Osteocyte (in vitro differentiated cells): Measurements from ENCODE around the gene AMDHD1. TPM values are rescaled to one million over a fixed set of nuclear protein-coding genes. Genes with fewer than 3 reads are reported as not detected.
"Not testable (repeated sequence)": the region's sequence is repeated elsewhere in the genome, so short reads cannot be mapped to it uniquely, and the experiment has no call there.

Source experiments
- DNase-seq: peaks from one replicate; pipeline ENCODE4 v3.0.0; 2021; ENCODE audit warnings: mixed read lengths; ENCODE audit not compliant: unreplicated experiment; ENCODE audit errors: extremely low spot score
- H3K27ac Mint-ChIP-seq: one replicate; pipeline ENCODE4 v1.8.0; 2021; ENCODE audit warnings: mild to moderate bottlenecking, mixed read lengths; ENCODE audit not compliant: unreplicated experiment
- H3K27me3 Mint-ChIP-seq: one replicate; pipeline ENCODE4 v1.8.0; 2021; ENCODE audit warnings: mixed read lengths; ENCODE audit not compliant: unreplicated experiment
- H3K36me3 Mint-ChIP-seq: one replicate; pipeline ENCODE4 v1.8.0; 2021; ENCODE audit warnings: mixed read lengths; ENCODE audit not compliant: unreplicated experiment
- H3K4me1 Mint-ChIP-seq: one replicate; pipeline ENCODE4 v1.8.0; 2021; ENCODE audit warnings: mixed read lengths; ENCODE audit not compliant: unreplicated experiment
- H3K4me3 Mint-ChIP-seq: one replicate; pipeline ENCODE4 v1.8.0; 2021; ENCODE audit warnings: mild to moderate bottlenecking, moderate library complexity, mixed read lengths; ENCODE audit not compliant: unreplicated experiment
- H3K9me3 Mint-ChIP-seq: one replicate; pipeline ENCODE4 v1.8.0; 2021; ENCODE audit warnings: mixed read lengths; ENCODE audit not compliant: unreplicated experiment
- CTCF ChIP-seq: fragments of 200-600 bp; sonication (generic); IDR thresholded peaks from 2 replicates; pipeline ENCODE4 v1.5.0; 2021; ENCODE audit warnings: antibody characterized with exemption, mild to moderate bottlenecking, moderate library complexity
- total RNA-seq: library from RNA; stranded (reverse); gene quantifications from 2 replicates; pipeline ENCODE4 v1.2.1, GENCODE V29; 2021

The AMDHD1 gene
- total RNA-seq, 1 donor from 2014 or later, result not detected

- Mint-ChIP-seq H3K36me3 (no peaks in the 10 kb centered on the region), H3K27ac (no peak overlapping the region), H3K4me3 (no peak overlapping the region), H3K27me3 (peaks cover 19% of the 10 kb centered on the region), H3K9me3 (no peaks in the 10 kb centered on the region), H3K4me1 (peaks cover 5% of the 10 kb centered on the region)
- peak; percentile 28 for TF ChIP-seq CTCF
- DNase-seq, result no peak
Measured at GRCh38 chr12:95963096-95963495, 20.0 kb downstream of the AMDHD1 start.

GRCh38 chr12:95966287-95966870 lies 23.2 kb downstream of the AMDHD1 start:
- peaks cover 5% of the 10 kb centered on the region for H3K4me1 Mint-ChIP-seq
- TF ChIP-seq CTCF, result no peak
- H3K9me3 Mint-ChIP-seq, result no peaks in the 10 kb centered on the region
- H3K4me3 Mint-ChIP-seq, result no peak overlapping the region
- peaks cover 12% of the 10 kb centered on the region for H3K27me3 Mint-ChIP-seq
- H3K27ac Mint-ChIP-seq, result no peak overlapping the region
- DNase-seq, result no peak
- H3K36me3 Mint-ChIP-seq, result no peaks in the 10 kb centered on the region

DNA sequence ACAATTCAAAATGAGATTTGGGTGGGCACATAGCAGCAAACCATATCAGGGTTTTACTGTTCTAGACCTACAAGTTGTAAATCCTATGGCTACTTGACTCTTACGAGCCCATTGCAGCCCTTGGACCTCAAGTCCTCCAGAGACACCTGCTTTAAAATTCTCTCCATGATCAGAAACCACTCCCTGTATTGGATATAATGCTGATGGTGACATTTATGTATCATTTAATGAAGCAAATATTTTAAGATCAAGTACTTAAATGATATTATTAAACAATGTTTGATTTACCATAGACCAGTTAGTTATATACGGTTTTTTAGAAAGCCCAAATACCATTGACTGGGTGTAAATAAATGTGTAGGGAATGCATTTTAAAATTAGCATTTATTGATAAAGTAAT lies 24.2 kb downstream of the AMDHD1 start:
- no peaks in the 10 kb centered on the region for H3K9me3 Mint-ChIP-seq
- peaks cover 6% of the 10 kb centered on the region for H3K27me3 Mint-ChIP-seq
- H3K4me1 Mint-ChIP-seq, result peaks cover 5% of the 10 kb centered on the region
- no peak overlapping the region for H3K4me3 Mint-ChIP-seq
- H3K27ac Mint-ChIP-seq, result no peak overlapping the region
- no peak for TF ChIP-seq CTCF
- no peak for DNase-seq
- no peaks in the 10 kb centered on the region for H3K36me3 Mint-ChIP-seq

DNA sequence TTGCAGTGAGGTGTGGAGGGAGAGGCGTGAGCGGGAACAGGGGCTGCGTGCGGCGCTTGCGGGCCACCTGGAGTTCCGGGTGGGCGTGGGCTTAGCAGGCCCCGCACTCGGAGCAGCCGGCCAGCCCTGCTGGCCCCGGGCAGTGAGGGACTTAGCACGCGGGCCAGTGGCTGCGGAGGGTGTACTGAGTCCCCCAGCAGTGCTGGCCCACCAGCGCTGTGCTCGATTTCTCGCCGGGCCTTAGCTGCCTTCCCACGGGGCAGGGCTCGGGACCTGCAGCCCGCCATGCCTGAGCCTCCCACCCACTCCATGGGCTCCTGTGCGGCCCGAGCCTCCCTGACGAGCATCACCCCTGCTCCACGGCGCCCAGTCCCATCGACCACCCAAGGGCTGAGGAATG lies 26.0 kb downstream of the AMDHD1 start:
- not testable (repeated sequence) for H3K9me3 Mint-ChIP-seq, H3K4me1 Mint-ChIP-seq, DNase-seq, H3K27ac Mint-ChIP-seq, H3K36me3 Mint-ChIP-seq, H3K4me3 Mint-ChIP-seq, H3K27me3 Mint-ChIP-seq

DNA sequence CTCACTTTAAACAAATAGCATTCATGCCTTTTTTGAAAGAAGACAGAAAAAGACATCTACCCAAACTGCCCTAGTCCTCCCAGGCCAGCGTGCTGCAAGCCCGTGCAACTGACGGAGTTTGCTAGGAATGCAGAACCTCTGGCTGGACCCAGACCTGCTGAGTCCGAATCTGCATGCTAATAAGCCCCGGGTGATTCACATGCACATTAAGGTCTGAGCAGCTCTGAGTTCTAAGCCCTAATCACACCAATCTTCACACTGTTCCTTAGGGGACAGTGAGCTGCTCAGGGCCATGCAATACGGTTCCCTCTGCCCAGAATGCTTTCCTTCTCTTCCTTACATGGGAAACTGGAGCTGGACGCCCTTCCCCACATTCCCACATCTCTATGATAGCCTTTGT lies 27.8 kb downstream of the AMDHD1 start:
- no peaks in the 10 kb centered on the region for H3K36me3 Mint-ChIP-seq
- no peaks in the 10 kb centered on the region for H3K9me3 Mint-ChIP-seq
- no peak overlapping the region for H3K4me3 Mint-ChIP-seq
- H3K27me3 Mint-ChIP-seq, result no peaks in the 10 kb centered on the region
- peaks cover 4% of the 10 kb centered on the region for H3K4me1 Mint-ChIP-seq
- DNase-seq, result no peak
- no peak for TF ChIP-seq CTCF
- H3K27ac Mint-ChIP-seq, result no peak overlapping the region
